HL-60 (cell line): Measurements from ENCODE around the gene GPR4.
A peak's percentile ranks its signal among the peaks of the same experiment; 100 is the strongest.

Experiments
- DNase-seq, 2 experiments: peaks; one replicate each; pipeline ENCODE4 v3.0.0-alpha.2; 2010 to 2020; ENCODE audit warnings: low read depth in 1 of 2, low spot score in 1 of 2
- H3K27ac ChIP-seq: fragments of 250-450 bp; sonication (Bioruptor Pico); replicated peaks from 2 replicates; pipeline ENCODE4 v1.5.1; 2020; ENCODE audit warnings: mild to moderate bottlenecking, moderate library complexity
- H3K27me3 ChIP-seq: fragments of 250-450 bp; sonication (Bioruptor Pico); 2 replicates; pipeline ENCODE4 v1.5.1; 2021; ENCODE audit warnings: mild to moderate bottlenecking, moderate library complexity; ENCODE audit not compliant: insufficient read depth, poor library complexity, severe bottlenecking
- H3K4me3 ChIP-seq: replicated peaks from 2 replicates; pipeline ENCODE4 v1.5.1; 2011; ENCODE audit warnings: mild to moderate bottlenecking, control low read depth, low read length; ENCODE audit not compliant: insufficient read depth
- GABPA ChIP-seq: IDR thresholded peaks from 2 replicates; pipeline ENCODE4 v1.6.1; 2012; ENCODE audit warnings: low read depth
- POLR2AphosphoS5 ChIP-seq: IDR thresholded peaks from 2 replicates; pipeline ENCODE4 v1.6.1; 2012; ENCODE audit warnings: low read depth
- SPI1 ChIP-seq: IDR thresholded peaks from 2 replicates; pipeline ENCODE4 v1.6.1; 2012; ENCODE audit warnings: low read depth, mild to moderate bottlenecking, borderline replicate concordance
- TF ChIP-seq, protein P1 (sequence below): IDR thresholded peaks from one replicate; pipeline ENCODE4 v1.5.1; 2011; ENCODE audit warnings: low read length, control low read depth, inconsistent platforms; ENCODE audit not compliant: insufficient read depth
- TF ChIP-seq, protein P2 (sequence below): IDR thresholded peaks from 2 replicates; pipeline ENCODE4 v1.6.1; 2012; ENCODE audit warnings: low read depth; ENCODE audit not compliant: insufficient replicate concordance

The GPR4 gene

DNA sequence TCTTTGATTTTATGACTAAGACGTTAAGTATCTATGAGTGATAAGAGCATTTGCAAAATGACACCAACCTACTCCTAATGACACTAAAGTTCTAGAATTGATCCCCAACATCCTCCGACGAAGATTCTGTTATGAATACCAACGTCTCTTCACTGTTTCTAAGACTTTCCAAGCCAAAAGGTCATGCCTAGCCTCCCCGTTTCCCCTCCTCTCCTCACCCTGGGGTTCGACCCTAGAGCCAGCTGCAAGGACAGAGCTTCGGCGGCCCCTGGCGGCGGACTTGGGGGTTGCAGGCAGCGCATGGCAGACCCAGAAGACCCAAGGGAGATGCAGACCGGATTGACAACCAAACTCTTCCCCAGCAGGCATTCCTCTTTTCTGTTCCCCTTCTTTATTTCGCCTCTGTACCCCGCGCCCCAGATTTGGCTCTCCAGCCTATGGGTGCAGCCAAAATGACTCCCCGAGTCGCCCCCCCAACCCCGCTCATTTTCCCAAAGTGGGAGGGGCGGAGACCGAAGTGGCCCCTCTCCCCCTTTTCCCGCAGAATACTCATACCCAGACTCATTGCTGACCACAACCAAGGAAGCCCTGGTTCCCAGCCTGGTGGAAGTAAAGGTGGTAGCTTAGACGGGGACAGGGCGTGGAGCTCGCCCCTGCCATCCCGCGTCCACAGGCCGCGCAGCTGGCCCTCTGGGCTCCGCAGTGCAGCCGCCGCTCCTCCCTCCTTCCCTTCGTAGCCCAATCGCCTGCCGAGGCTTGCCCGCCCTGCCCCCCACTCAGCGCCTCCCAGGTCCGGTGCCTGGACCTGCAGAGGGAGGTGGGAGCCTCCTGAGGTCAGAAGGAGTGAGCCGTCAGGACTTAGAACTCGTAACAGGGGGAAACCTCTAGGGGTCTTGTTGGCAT lies 41.3 kb upstream of the GPR4 start:
- 0 out of 2 replicates have a peak, but pooled peaks have one; percentile 7 for TF ChIP-seq SPI1
- no peak for TF ChIP-seq GABPA
- TF ChIP-seq, protein P1, sequence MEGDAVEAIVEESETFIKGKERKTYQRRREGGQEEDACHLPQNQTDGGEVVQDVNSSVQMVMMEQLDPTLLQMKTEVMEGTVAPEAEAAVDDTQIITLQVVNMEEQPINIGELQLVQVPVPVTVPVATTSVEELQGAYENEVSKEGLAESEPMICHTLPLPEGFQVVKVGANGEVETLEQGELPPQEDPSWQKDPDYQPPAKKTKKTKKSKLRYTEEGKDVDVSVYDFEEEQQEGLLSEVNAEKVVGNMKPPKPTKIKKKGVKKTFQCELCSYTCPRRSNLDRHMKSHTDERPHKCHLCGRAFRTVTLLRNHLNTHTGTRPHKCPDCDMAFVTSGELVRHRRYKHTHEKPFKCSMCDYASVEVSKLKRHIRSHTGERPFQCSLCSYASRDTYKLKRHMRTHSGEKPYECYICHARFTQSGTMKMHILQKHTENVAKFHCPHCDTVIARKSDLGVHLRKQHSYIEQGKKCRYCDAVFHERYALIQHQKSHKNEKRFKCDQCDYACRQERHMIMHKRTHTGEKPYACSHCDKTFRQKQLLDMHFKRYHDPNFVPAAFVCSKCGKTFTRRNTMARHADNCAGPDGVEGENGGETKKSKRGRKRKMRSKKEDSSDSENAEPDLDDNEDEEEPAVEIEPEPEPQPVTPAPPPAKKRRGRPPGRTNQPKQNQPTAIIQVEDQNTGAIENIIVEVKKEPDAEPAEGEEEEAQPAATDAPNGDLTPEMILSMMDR = peak; percentile 95
- TF ChIP-seq, protein P2, sequence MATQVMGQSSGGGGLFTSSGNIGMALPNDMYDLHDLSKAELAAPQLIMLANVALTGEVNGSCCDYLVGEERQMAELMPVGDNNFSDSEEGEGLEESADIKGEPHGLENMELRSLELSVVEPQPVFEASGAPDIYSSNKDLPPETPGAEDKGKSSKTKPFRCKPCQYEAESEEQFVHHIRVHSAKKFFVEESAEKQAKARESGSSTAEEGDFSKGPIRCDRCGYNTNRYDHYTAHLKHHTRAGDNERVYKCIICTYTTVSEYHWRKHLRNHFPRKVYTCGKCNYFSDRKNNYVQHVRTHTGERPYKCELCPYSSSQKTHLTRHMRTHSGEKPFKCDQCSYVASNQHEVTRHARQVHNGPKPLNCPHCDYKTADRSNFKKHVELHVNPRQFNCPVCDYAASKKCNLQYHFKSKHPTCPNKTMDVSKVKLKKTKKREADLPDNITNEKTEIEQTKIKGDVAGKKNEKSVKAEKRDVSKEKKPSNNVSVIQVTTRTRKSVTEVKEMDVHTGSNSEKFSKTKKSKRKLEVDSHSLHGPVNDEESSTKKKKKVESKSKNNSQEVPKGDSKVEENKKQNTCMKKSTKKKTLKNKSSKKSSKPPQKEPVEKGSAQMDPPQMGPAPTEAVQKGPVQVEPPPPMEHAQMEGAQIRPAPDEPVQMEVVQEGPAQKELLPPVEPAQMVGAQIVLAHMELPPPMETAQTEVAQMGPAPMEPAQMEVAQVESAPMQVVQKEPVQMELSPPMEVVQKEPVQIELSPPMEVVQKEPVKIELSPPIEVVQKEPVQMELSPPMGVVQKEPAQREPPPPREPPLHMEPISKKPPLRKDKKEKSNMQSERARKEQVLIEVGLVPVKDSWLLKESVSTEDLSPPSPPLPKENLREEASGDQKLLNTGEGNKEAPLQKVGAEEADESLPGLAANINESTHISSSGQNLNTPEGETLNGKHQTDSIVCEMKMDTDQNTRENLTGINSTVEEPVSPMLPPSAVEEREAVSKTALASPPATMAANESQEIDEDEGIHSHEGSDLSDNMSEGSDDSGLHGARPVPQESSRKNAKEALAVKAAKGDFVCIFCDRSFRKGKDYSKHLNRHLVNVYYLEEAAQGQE = no peak
- Histone ChIP-seq H3K27ac (peak overlapping the region; percentile 68), H3K4me3 (no peak overlapping the region), H3K27me3 (peaks cover 24% of the 10 kb centered on the region)
- peak; percentile 73 to 92 for DNase-seq

DNA sequence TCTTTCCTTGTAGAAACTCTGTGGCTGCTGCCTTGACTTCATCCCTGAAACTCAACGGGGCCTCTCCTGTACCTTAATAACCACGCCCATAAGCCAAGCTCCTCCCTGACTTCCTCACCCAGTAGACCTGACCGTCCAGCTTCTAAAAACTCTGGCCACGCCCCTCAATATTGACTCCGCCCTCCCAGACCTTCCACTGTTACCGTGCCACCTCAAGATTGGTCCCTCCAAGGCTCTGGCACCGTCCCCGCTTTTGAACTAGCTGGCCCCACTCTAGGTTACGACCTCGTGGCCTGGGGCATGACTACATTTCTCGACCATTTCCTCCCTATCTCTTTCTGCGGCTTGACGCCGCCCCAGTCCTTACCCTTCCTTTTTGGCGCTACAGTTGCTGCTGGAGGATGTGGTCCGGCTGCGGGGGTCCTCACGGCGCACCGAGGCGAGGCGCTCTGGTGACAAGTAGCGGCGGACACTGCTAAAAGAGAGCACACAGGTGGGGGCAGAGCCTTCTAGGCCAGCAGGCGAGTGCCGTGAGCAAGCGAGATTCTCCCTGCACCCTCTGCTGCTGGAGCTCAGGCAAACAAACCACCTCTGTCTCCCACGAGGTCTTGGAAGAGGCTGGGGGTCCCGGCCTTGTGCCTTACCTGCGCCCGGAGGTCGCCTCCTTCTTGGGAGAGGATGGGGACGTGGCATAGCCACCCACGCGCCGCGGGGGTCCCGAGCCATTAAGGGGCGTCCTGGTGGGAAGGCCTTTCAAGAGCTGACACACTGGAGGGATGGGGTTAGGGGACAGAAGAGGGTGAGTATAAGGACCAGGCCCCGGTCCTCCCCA lies 39.5 kb upstream of the GPR4 start:
- peak; percentile 90 to 96 for DNase-seq
- Histone ChIP-seq H3K27ac (peak overlapping the region; percentile 68), H3K27me3 (peaks cover 20% of the 10 kb centered on the region), H3K4me3 (peak overlapping the region; percentile 43)
- peak; percentile 84 for TF ChIP-seq SPI1
- TF ChIP-seq, protein P1 = no peak
- TF ChIP-seq, protein P2 = no peak
- TF ChIP-seq POLR2AphosphoS5 = peak; percentile 9; the same call in 1 of the 2 replicates

GRCh38 chr19:45640849-45641273 lies 38.8 kb upstream of the GPR4 start:
- Histone ChIP-seq H3K4me3 (no peak overlapping the region), H3K27me3 (peaks cover 14% of the 10 kb centered on the region), H3K27ac (no peak overlapping the region)
- no peak for DNase-seq
- TF ChIP-seq GABPA = no peak
- TF ChIP-seq, protein P2 = no peak
- TF ChIP-seq POLR2AphosphoS5 = no peak
- no peak for TF ChIP-seq SPI1
- TF ChIP-seq, protein P1 = no peak
